Stomach (tissue), 4 donors: ENCODE measurements around the gene PDE8A.

Experiments
- CTCF ChIP-seq, 7 experiments: fragments of 450-650 bp in 4 of 7; fragments of 200-600 bp in 3 of 7; sonication (generic) in 3 of 7; IDR thresholded peaks; one replicate each; pipeline ENCODE4 v1.5.1; 2016 to 2019; ENCODE audit warnings: antibody characterized with exemption in 7 of 7, control low read depth in 2 of 7, mild to moderate bottlenecking in 1 of 7
- EP300 ChIP-seq: sonication (generic); formaldehyde crosslinking; IDR thresholded peaks from one replicate; pipeline ENCODE4 v1.6.1; 2017; ENCODE audit warnings: antibody characterized with exemption
- POLR2A ChIP-seq, 4 donors: fragments of 450-650 bp; IDR thresholded peaks; one replicate each; pipeline ENCODE4 v1.6.1; 2016; ENCODE audit warnings: antibody characterized with exemption in 4 of 4, control low read depth in 2 of 4, mild to moderate bottlenecking in 1 of 4, moderate library complexity in 1 of 4

GRCh38 chr15:85073556-85074194 lies 92.0 kb downstream of the PDE8A start:
- TF ChIP-seq CTCF (IDR thresholded peaks at IDR 0.05) (no peak), EP300 (no peak), POLR2A (IDR thresholded peaks at IDR 0.05) (no peak)
